IMR-90 (cell line): Measurements from ENCODE around the gene C3orf70. TPM values are rescaled to one million over a fixed set of nuclear protein-coding genes. Genes with fewer than 3 reads are reported as not detected.

Experiments
- ATAC-seq: fragments of 200-7000 bp; cut with Tn5 transposase; 2 replicates; pipeline ENCODE4 v1.9.1; 2020; ENCODE audit warnings: low read depth, mild to moderate bottlenecking, moderate library complexity
- BruUV-seq: library from RNA; stranded (reverse); fragments of 400-500 nt; replicated peaks from 2 replicates; lab custom pipeline; 2021; lab: Mats Ljungman, UMichigan
- CTCF ChIA-PET: fragments of 300-600 bp; formaldehyde crosslinking; extraction: SDS; loops from one replicate; lab custom pipeline; 2021; ENCODE audit warnings: antibody characterized with exemption; lab: Yijun Ruan, JAX
- POLR2A ChIA-PET: fragments of 300-600 bp; sonication (Branson Sonifier 250); formaldehyde crosslinking; loops from one replicate; lab custom pipeline; 2022; ENCODE audit warnings: antibody characterized with exemption; ENCODE audit not compliant: unreplicated experiment; lab: Charles Lee
- DNase-seq: peaks from one replicate; pipeline ENCODE4 v3.0.0; 2013
- H2AFZ ChIP-seq: replicated peaks from 2 replicates; pipeline ENCODE3; 2013; ENCODE audit warnings: low read length, mild to moderate bottlenecking; ENCODE audit not compliant: poor library complexity
- H2AK5ac ChIP-seq: 2 replicates; pipeline ENCODE4 v1.6.1; 2013; ENCODE audit warnings: low read depth, low read length, inconsistent platforms
- H2AK9ac ChIP-seq: replicated peaks from 2 replicates; pipeline ENCODE3; 2013; ENCODE audit warnings: mild to moderate bottlenecking, low read depth, low read length, moderate library complexity; ENCODE audit not compliant: poor library complexity
- H2BK120ac ChIP-seq: 2 replicates; pipeline ENCODE4 v1.6.1; 2013; ENCODE audit warnings: low read depth, low read length, inconsistent platforms
- H2BK15ac ChIP-seq: 3 replicates; pipeline ENCODE4 v1.6.1; 2013; ENCODE audit warnings: low read depth, low read length, inconsistent platforms
- H2BK20ac ChIP-seq: 2 replicates; pipeline ENCODE4 v1.6.1; 2013; ENCODE audit warnings: low read depth, mild to moderate bottlenecking, inconsistent platforms, low read length, moderate library complexity
- H2BK5ac ChIP-seq: 2 replicates; pipeline ENCODE4 v1.6.1; 2013; ENCODE audit warnings: mild to moderate bottlenecking, low read depth, low read length, inconsistent platforms; ENCODE audit not compliant: poor library complexity, severe bottlenecking
- H3K14ac ChIP-seq: replicated peaks from 2 replicates; pipeline ENCODE4 v1.6.1; 2013; ENCODE audit warnings: low read depth, low read length, inconsistent platforms
- H3K18ac ChIP-seq: 2 replicates; pipeline ENCODE4 v1.6.1; 2013; ENCODE audit warnings: low read depth, low read length, control low read depth
- H3K23ac ChIP-seq: 2 replicates; pipeline ENCODE4 v1.6.1; 2013; ENCODE audit warnings: low read depth, low read length, inconsistent platforms
- H3K27ac ChIP-seq: 2 replicates; pipeline ENCODE4 v1.5.1; 2013; ENCODE audit warnings: mild to moderate bottlenecking, control low read depth, low read length; ENCODE audit not compliant: insufficient read depth
- H3K27me3 ChIP-seq: 2 replicates; pipeline ENCODE4 v1.6.1; 2013; ENCODE audit warnings: low read length; ENCODE audit not compliant: control insufficient read depth, insufficient read depth
- H3K36me3 ChIP-seq: 2 replicates; pipeline ENCODE4 v1.6.1; 2013; ENCODE audit warnings: low read length, mixed read lengths; ENCODE audit not compliant: control insufficient read depth, insufficient read depth
- H3K4ac ChIP-seq: 2 replicates; pipeline ENCODE4 v1.6.1; 2013; ENCODE audit warnings: low read depth, low read length, inconsistent platforms
- H3K4me1 ChIP-seq: 2 replicates; pipeline ENCODE4 v1.6.1; 2013; ENCODE audit warnings: low read length, mixed read lengths; ENCODE audit not compliant: control insufficient read depth, insufficient read depth
- H3K4me2 ChIP-seq: 2 replicates; pipeline ENCODE4 v1.6.1; 2013; ENCODE audit warnings: low read depth, mild to moderate bottlenecking, control low read depth, low read length, moderate library complexity
- H3K4me3 ChIP-seq: 2 replicates; pipeline ENCODE4 v1.5.1; 2013; ENCODE audit warnings: low read depth, mild to moderate bottlenecking, control low read depth, low read length, moderate library complexity; ENCODE audit not compliant: insufficient read depth
- H3K56ac ChIP-seq: 2 replicates; pipeline ENCODE4 v1.6.1; 2013; ENCODE audit warnings: low read length, inconsistent platforms; ENCODE audit not compliant: insufficient read depth; ENCODE audit errors: extremely low read depth
- H3K79me1 ChIP-seq, 2 experiments: 2 replicates each; pipeline ENCODE4 v1.6.1; 2013; ENCODE audit warnings: low read length in 2 of 2, inconsistent platforms in 1 of 2, low read depth in 1 of 2
- H3K9ac ChIP-seq: 2 replicates; pipeline ENCODE4 v1.6.1; 2013; ENCODE audit warnings: low read depth, low read length, control low read depth
- H3K9me1 ChIP-seq: 2 replicates; pipeline ENCODE4 v1.6.1; 2013; ENCODE audit warnings: low read length, inconsistent platforms; ENCODE audit not compliant: insufficient read depth
- H3K9me3 ChIP-seq: 2 replicates; pipeline ENCODE4 v1.6.1; 2013; ENCODE audit warnings: low read length; ENCODE audit not compliant: control insufficient read depth, insufficient read depth
- H4K20me1 ChIP-seq: 2 replicates; pipeline ENCODE4 v1.6.1; 2013; ENCODE audit warnings: low read length, inconsistent platforms; ENCODE audit not compliant: insufficient read depth
- H4K5ac ChIP-seq: 2 replicates; pipeline ENCODE4 v1.6.1; 2013; ENCODE audit warnings: mild to moderate bottlenecking, low read depth, low read length, control low read depth
- H4K8ac ChIP-seq, 2 experiments: 2 replicates each; pipeline ENCODE4 v1.6.1; 2013; ENCODE audit warnings: low read depth in 2 of 2, low read length in 2 of 2, control low read depth in 1 of 2, inconsistent platforms in 1 of 2
- H4K91ac ChIP-seq: 2 replicates; pipeline ENCODE4 v1.6.1; 2013; ENCODE audit warnings: low read depth, low read length, inconsistent platforms; ENCODE audit not compliant: insufficient read depth
- BHLHE40 ChIP-seq: fragments of 150-350 bp; IDR thresholded peaks from 2 replicates; pipeline ENCODE4 v1.6.1; 2016; ENCODE audit warnings: mild to moderate bottlenecking, low read depth, low read length
- CEBPB ChIP-seq: IDR thresholded peaks from 2 replicates; pipeline ENCODE4 v1.6.1; 2012; ENCODE audit warnings: low read depth, low read length, improper control_type of control experiment
- CHD1 ChIP-seq: IDR thresholded peaks from 2 replicates; pipeline ENCODE4 v1.6.1; 2012; ENCODE audit warnings: low read depth, low read length, improper control_type of control experiment
- ELK1 ChIP-seq: fragments of 150-350 bp; IDR thresholded peaks from 2 replicates; pipeline ENCODE4 v1.6.1; 2016; ENCODE audit warnings: low read depth, mild to moderate bottlenecking, low read length, moderate library complexity, borderline replicate concordance
- FOS ChIP-seq: fragments of 150-350 bp; IDR thresholded peaks from 2 replicates; pipeline ENCODE4 v1.6.1; 2016; ENCODE audit warnings: low read depth, low read length
- MAFK ChIP-seq: IDR thresholded peaks from 2 replicates; pipeline ENCODE4 v1.6.1; 2012; ENCODE audit warnings: low read depth, low read length, improper control_type of control experiment
- MAZ ChIP-seq: IDR thresholded peaks from 2 replicates; pipeline ENCODE4 v1.6.1; 2012; ENCODE audit warnings: low read depth, mild to moderate bottlenecking, low read length, improper control_type of control experiment, moderate library complexity, borderline replicate concordance
- MXI1 ChIP-seq: IDR thresholded peaks from 2 replicates; pipeline ENCODE4 v1.6.1; 2012; ENCODE audit warnings: low read depth, mild to moderate bottlenecking, low read length, moderate library complexity, borderline replicate concordance
- RCOR1 ChIP-seq: IDR thresholded peaks from 2 replicates; pipeline ENCODE4 v1.6.1; 2012; ENCODE audit warnings: mild to moderate bottlenecking, low read length, improper control_type of control experiment; ENCODE audit not compliant: insufficient replicate concordance
- RFX5 ChIP-seq: IDR thresholded peaks from 2 replicates; pipeline ENCODE4 v1.8.0; 2012; ENCODE audit warnings: low read depth, mild to moderate bottlenecking, low read length, moderate library complexity
- USF2 ChIP-seq: fragments of 150-350 bp; IDR thresholded peaks from 2 replicates; pipeline ENCODE4 v1.6.1; 2017; ENCODE audit warnings: mild to moderate bottlenecking, antibody characterized with exemption, low read length, low read depth
- WGBS, 2 experiments: methylation state at CpG; one replicate each; pipeline versions ENCODE4 v1.1.5 to v1.1.7; 2013; ENCODE audit warnings: missing lambda C conversion rate in 2 of 2; ENCODE audit not compliant: insufficient read length in 1 of 2; ENCODE audit errors: extremely low coverage in 2 of 2; 5-methylcytosine and 5-hydroxymethylcytosine counted together
- dilution Hi-C: fragments of 300-500 bp; cut with HindIII; formaldehyde crosslinking; loops from one replicate; pipeline ENCODE4 v1.14.3; 2018; ENCODE audit warnings: low sequenced_read_pairs; ENCODE audit not compliant: unreplicated experiment
- in situ Hi-C: fragments of 300-500 bp; cut with MboI; formaldehyde crosslinking; loops from 3 replicates; pipeline ENCODE4 v1.14.3; 2019; ENCODE audit warnings: low sequenced_read_pairs, inconsistent platforms, mixed read lengths
- intact Hi-C: fragments of 100-400 bp; cut with micrococcal nuclease; formaldehyde crosslinking; loops from 2 replicates; pipeline ENCODE4 v1.10.0; 2022
- polyA plus RNA-seq, 3 experiments: library from polyadenylated mRNA; depleted of rRNA; stranded (reverse); fragments of >200 nt; gene quantifications; 2 replicates each; pipeline ENCODE4 v1.2.3, GENCODE V29; 2012; ENCODE audit warnings: low replicate concordance in 1 of 3
- total RNA-seq: library from RNA; depleted of rRNA; stranded (reverse); fragments of >200 nt; gene quantifications from 2 replicates; pipeline ENCODE4 v1.2.3, GENCODE V29; 2012

C3orf70 gene
- total and polyA plus RNA-seq, 2 of the 4 experiments (the other 2 are of a cell fraction): 0.96 to 1.8 TPM

GRCh38 chr3:185069037-185070030, 83.5 kb downstream of the C3orf70 start (continued):
- TF ChIP-seq USF2 (no peak), CHD1 (no peak)

- no peak overlapping the region for H4K5ac ChIP-seq
- no peaks in the 10 kb centered on the region for H3K36me3 ChIP-seq
- H3K56ac ChIP-seq: no peak overlapping the region
- POLR2A ChIA-PET: no interaction called here
- H2BK5ac ChIP-seq: no peak overlapping the region
- H3K14ac ChIP-seq: no peak overlapping the region
- no peak overlapping the region for H2AK5ac ChIP-seq
- TF ChIP-seq MXI1 (no peak), RFX5 (no peak), CHD1 (no peak), RCOR1 (no peak), BHLHE40 (no peak), ELK1 (no peak), CEBPB (no peak), MAZ (no peak), MAFK (no peak), FOS (no peak)
- H3K4ac ChIP-seq: no peak overlapping the region
- H2BK120ac ChIP-seq: no peak overlapping the region
- DNase-seq (no peak), ATAC-seq (no peak)
- no peaks in the 10 kb centered on the region for H3K79me1 ChIP-seq
- H4K91ac ChIP-seq: no peak overlapping the region
- no peak overlapping the region for H2AFZ ChIP-seq
- no peaks in the 10 kb centered on the region for H3K9me1 ChIP-seq
- dilution Hi-C loops (no loop called here), in situ Hi-C loops (no loop called here), intact Hi-C loops (no loop called here)
- no TSS peak for BruUV-seq
- H3K27me3 ChIP-seq: no peaks in the 10 kb centered on the region; the same call in 1 of the 2 replicates
- H4K20me1 ChIP-seq: no peaks in the 10 kb centered on the region
- H3K23ac ChIP-seq: no peak overlapping the region
- H3K4me1 ChIP-seq: no peaks in the 10 kb centered on the region
- H2BK15ac ChIP-seq: no peak overlapping the region
- H3K9ac ChIP-seq: no peak overlapping the region
- no peak overlapping the region for H3K27ac ChIP-seq
- H2AK9ac ChIP-seq: no peak overlapping the region
- H3K9me3 ChIP-seq: no peaks in the 10 kb centered on the region
- no peak overlapping the region for H3K18ac ChIP-seq
- CTCF ChIA-PET: no interaction called here
- H4K8ac ChIP-seq: no peak overlapping the region
- H3K4me3 ChIP-seq: no peak overlapping the region
- WGBS, 2 experiments: 79% methylated on average over 2 of the region's 11 CpGs; no CpG with 5 or more reads in 1 of the 2 experiments
- no peak overlapping the region for H2BK20ac ChIP-seq
- H3K4me2 ChIP-seq: no peak overlapping the region
Observed at GRCh38 chr3:185067173-185067572, 85.7 kb downstream of the C3orf70 start.
